Right kidney (tissue), 1 donor: ENCODE data around the gene NRIP1.

Source experiments
- DNase-seq: peaks from one replicate; pipeline ENCODE4 v3.0.0-alpha.2; 2016

Gene NRIP1

GRCh38 chr21:15076730-15077129 lies 11.9 kb upstream of the NRIP1 start:
- no peak for DNase-seq

- DNase-seq = no peak
Measured at GRCh38 chr21:15071009-15071408, 6.2 kb upstream of the NRIP1 start.

- DNase-seq = no peak
Measured at GRCh38 chr21:15066123-15066575, 1.3 kb upstream of the NRIP1 start.

- peak; percentile 83 for DNase-seq
Measured at GRCh38 chr21:15065392-15066122, 757 bp upstream of the NRIP1 start.

- peak; percentile 85 for DNase-seq
Measured at GRCh38 chr21:15063814-15064575, 805 bp downstream of the NRIP1 start.

DNA sequence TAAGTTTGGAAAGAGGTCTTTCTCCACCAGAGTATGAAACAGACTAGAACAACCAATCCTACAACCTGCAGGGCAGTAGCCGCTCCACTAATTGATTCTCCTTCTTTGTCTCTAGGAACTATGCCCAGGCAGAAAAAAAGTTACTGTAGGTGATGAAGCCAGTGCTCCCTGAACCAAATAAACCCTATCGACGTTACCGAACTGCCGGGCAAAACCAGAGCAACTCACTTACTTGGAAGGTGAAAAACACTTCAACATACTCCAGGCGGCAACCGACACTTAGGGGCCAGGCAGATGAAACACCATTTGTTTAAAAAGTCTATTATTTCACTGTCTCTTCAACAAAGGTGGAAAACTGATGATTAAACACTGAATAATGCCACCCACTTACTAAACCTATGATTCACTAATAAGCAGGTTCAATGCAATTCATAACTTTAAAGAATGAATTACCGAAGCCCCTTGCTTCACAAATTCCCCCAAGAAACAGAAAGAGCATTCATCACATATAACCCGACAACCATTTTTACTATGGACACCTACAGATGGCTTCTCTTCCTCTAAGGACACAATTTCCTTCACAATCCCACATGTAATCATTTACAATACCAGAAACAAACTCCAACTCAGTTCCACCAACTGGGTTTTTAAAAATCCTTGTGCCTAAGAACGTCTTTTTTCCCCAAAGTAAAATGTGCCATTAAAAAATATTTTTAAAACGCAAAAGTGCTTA lies 1.6 kb downstream of the NRIP1 start:
- DNase-seq = no peak

DNA sequence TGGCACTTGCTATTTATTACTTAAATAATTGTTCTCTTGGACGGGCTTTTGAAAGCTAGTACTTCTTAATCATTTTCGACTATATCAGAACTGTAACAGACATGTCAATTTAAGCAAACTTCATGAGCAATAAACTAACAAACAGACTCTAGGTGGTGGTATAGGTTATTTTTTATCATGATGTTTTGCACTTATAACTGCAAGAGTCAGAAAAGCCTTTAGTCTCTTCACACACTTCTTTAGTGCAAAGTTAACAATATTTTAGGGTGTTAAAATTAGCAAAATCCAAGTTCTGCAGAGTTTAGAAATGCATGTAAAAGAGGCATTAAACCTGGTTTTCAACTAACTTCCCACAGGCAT lies 2.2 kb downstream of the NRIP1 start:
- DNase-seq = no peak

GRCh38 chr21:15061747-15062605 lies 2.8 kb downstream of the NRIP1 start:
- DNase-seq = no peak

DNA sequence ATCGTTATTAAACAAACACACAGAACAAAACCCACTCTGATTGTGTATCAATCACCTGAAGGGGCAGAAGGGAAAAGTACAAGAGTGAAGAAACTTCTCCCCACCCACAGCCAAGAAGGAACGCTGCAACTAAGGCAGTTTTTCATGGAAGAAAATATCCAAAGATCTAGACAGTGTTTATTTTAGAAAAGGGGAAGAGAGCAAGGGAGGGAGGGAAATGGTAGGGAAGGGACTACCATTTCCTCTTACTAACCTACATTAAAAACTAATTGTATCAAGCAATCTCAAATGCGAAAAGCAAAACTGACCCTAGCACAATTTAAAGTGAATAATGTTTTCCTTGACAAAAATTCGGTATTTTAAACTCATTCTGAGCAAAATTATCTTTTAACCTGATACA lies 3.5 kb downstream of the NRIP1 start:
- no peak for DNase-seq

GRCh38 chr21:15060543-15061175 lies 4.1 kb downstream of the NRIP1 start:
- DNase-seq = no peak

DNA sequence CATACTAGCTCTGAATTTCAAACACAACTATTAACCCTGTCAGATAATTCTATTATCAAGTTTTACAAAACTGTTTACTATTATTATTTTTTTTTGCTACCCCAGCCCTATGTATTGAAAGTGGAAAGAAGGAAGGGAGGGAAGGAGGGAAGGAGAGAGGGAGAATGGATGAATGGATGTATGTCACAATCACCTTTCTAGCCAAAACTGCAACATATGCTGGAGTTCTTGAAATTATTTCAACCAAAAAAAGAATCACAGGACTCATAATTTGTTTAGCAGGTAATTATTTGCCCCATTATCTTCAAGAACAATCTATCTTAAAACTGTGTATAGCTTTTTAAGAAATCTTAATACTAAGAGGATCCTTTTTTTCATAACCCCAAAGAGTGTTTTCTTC lies 5.4 kb downstream of the NRIP1 start:
- DNase-seq = no peak

- no peak for DNase-seq
Measured at GRCh38 chr21:15058854-15059263, 5.9 kb downstream of the NRIP1 start.

DNA sequence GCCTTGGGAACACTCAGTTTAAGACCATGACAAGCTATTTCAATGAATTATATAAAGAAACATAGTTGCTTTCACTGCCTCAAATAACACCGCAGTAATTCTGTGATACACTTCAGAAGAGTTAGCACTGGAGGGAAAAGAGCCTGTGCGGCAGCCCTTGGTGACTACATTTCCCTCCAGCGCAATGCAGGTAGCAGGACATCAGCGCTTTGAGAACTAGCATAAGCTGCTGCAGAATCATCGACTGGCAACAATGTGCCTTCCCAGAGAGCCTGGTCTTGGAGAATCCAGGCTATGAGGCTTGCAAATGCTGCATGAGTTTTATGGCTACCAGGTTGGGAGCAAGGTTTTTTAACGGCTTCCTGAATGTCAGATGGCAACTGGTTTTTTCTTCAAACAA lies 7.5 kb downstream of the NRIP1 start:
- no peak for DNase-seq

DNA sequence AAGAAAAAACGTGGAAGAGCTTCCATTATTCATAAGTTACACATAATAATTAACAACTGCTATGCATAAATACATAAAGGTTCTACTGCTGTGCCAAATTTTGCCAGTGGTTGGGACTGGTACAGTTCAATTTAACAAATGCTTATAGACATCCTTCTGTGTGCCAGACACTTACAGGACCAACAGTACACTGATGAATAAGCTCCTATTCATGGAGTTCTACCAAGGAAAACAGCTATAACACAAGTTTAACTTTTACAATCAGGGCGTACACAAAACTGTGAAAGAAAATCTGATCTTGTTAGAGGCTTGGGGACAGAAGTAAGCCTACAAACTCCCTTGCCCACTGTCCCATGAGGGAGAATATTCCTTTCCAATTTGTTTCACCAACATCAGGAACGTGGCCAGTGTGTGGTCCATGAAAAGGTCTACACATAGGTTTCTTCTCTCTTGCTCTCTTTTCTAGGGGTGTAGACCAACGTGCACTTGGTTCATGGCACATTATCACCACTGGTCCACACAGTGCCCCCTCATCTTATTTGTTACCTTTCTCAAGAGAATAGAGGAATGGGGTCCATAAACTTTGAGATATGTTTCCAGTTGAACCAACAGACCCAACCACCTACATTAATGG lies 10.1 kb downstream of the NRIP1 start:
- DNase-seq = no peak

- DNase-seq = no peak
Measured at GRCh38 chr21:15054089-15054488, 10.7 kb downstream of the NRIP1 start.

GRCh38 chr21:15053500-15053899 lies 11.3 kb downstream of the NRIP1 start:
- DNase-seq = no peak

DNA sequence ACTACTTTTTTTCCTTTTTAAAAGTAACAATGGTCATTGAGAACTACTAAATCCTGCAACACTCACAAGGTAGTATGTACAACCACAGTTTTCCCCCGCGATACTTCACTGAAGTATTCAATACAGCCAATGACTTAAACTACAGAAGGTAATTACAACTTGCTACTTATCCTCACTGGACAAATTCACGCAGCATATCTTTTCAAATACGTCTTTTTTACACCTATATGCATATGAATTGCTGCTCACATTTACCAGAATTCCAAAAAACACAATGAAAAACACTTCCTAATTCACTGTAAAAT lies 12.4 kb downstream of the NRIP1 start:
- DNase-seq = no peak

DNA sequence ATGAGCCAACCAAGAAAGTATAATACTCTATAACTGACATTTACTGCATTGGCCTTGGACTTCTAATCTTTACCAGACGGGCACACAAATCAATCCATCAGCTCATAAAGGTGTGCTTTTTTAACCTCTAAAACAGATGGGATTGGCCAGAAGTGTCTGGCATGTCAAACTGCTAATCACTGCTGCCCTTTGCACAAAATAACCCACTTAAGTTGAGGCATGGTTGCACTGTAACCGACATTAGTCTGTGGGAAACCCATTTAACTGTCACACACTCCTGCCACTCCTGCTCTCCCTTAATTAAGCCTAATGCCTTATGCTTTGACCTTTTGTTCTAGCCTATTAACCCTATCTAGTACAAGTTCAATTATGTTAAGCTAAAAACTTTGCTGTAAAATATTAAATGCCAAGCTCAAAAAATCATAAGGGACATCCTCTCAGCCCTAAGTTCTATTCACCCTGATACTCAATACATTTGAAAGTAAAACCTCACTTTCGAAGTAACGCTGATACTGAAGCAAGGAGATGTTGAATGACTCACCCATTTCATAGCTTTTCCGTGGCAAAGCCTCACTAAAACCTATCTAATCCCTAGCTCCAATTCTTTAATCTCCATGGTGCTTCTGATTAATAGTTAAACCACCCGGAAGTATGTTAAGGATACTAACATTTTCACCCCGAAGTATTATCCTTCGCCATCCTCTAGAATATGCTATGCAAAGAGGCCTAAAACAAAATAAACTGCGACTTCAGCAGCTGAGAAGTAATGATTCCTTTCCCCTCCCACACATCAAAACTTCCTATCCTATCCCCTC lies 12.9 kb downstream of the NRIP1 start:
- no peak for DNase-seq

DNA sequence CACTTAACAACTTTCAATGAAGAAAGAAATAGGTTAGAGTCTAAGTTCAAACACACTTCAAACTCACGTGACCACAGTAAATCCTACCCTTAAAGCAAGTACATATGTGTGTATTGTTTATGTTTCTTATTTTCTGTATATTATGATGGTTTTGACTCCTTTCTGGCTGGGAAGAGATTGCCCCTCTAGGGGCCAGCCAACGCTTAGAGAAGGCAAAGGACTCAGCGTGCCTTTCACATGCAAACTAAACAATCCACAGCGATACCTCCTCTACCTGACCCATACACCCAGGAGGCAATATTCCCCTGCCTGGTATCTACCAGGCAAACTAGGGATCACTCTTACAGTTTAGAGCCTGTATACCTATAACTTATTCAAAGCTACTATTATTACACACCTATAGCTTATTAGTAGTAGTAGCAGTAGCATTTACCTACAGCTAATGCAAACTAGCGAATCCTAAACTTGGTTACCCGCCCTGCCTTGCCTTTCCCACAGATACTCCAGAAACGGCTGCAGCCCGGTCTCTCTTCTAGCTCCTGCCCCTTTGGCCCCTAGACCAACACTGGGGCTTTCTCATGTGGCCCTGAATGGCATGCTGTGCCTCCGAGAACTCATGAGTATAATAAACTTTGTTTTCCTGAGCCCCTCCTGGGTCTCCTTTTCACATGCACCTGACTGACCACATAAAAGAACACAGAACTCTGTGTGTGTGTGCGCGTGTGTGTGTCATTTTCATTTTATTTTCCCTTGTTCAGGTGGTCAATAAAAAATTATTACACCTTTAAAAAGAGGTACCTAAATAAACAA lies 14.0 kb downstream of the NRIP1 start:
- no peak for DNase-seq

DNA sequence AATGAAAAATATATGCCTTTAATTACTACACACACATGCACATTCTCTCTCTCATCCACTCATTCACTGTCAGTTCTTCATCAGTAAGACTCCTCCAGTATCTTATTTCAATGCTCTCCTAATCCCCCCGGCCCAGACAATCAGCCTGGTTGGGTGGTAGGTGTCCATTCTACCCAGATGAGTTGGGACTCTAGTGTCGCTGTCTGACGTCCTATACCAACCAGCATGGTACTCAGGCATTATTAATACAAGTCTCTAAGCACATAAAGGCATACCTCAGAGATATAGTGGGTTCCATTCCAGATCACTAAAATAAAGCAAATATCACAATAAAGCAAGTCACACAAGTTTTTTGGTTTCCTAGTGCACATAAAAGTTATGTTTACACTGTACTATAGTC lies 19.8 kb downstream of the NRIP1 start:
- no peak for DNase-seq
